Activated CD8-positive, alpha-beta memory T cell treated with anti-CD3 and anti-CD28 coated beads, Interleukin-2, amount 50 U/mL, for 24 hours (primary cell): ENCODE results near the gene SMIM14.
A peak's percentile ranks its signal among the peaks of the same experiment; 100 is the strongest.
"Not testable (repeated sequence)": the region's sequence is repeated elsewhere in the genome, so short reads cannot be mapped to it uniquely, and the experiment has no call there.

ENCODE experiments used
- DNase-seq: peaks from one replicate; pipeline ENCODE4 v3.0.0-alpha.2; 2020; ENCODE audit errors: extremely low read depth

SMIM14 gene

GRCh38 chr4:39638354-39639239 lies at the start of gene SMIM14:
Gene SMIM14, minus strand, starts transcription at chr4:39638865. Its CDS starts 33,720 bp downstream, at chr4:39605145.
- peak; percentile 77 for DNase-seq

GRCh38 chr4:39687014-39687413 lies 48.3 kb upstream of the SMIM14 start:
- no peak for DNase-seq

- DNase-seq: no peak
Observed at GRCh38 chr4:39685990-39686389, 47.3 kb upstream of the SMIM14 start.

- DNase-seq: no peak
Observed at GRCh38 chr4:39682138-39682537, 43.5 kb upstream of the SMIM14 start.

- not testable (repeated sequence) for DNase-seq
Observed at GRCh38 chr4:39681003-39681402, 42.3 kb upstream of the SMIM14 start.

- DNase-seq: not testable (repeated sequence)
Observed at GRCh38 chr4:39675681-39676080, 37.0 kb upstream of the SMIM14 start.

- DNase-seq: not testable (repeated sequence)
Observed at GRCh38 chr4:39670296-39670695, 31.6 kb upstream of the SMIM14 start.

GRCh38 chr4:39668887-39669286 lies 30.2 kb upstream of the SMIM14 start:
- no peak for DNase-seq

GRCh38 chr4:39667706-39668105 lies 29.0 kb upstream of the SMIM14 start:
- no peak for DNase-seq

GRCh38 chr4:39664828-39665731 lies 26.4 kb upstream of the SMIM14 start:
- DNase-seq: no peak

- no peak for DNase-seq
Observed at GRCh38 chr4:39662683-39663082, 24.0 kb upstream of the SMIM14 start.

- DNase-seq: no peak
Observed at GRCh38 chr4:39660757-39661156, 22.1 kb upstream of the SMIM14 start.

GRCh38 chr4:39660045-39660444 lies 21.4 kb upstream of the SMIM14 start:
- no peak for DNase-seq

GRCh38 chr4:39658756-39659155 lies 20.1 kb upstream of the SMIM14 start:
- no peak for DNase-seq

GRCh38 chr4:39657465-39657864 lies 18.8 kb upstream of the SMIM14 start:
- no peak for DNase-seq

GRCh38 chr4:39656638-39657037 lies 18.0 kb upstream of the SMIM14 start:
- DNase-seq: not testable (repeated sequence)

GRCh38 chr4:39655876-39656275 lies 17.2 kb upstream of the SMIM14 start:
- DNase-seq: no peak

GRCh38 chr4:39655211-39655610 lies 16.5 kb upstream of the SMIM14 start:
- no peak for DNase-seq

GRCh38 chr4:39651586-39651985 lies 12.9 kb upstream of the SMIM14 start:
- DNase-seq: not testable (repeated sequence)

- DNase-seq: no peak
Observed at GRCh38 chr4:39649639-39650265, 11.1 kb upstream of the SMIM14 start.

- no peak for DNase-seq
Observed at GRCh38 chr4:39648827-39649558, 10.3 kb upstream of the SMIM14 start.
